GM12872 (cell line): ENCODE data around the gene CACNA2D3.

Experiments
- TF ChIP-seq, protein P1 (sequence below): IDR thresholded peaks from 3 replicates; pipeline ENCODE4 v1.5.1; 2011; ENCODE audit warnings: low read depth, mild to moderate bottlenecking, low read length, moderate library complexity; ENCODE audit not compliant: insufficient read depth

Gene CACNA2D3

DNA sequence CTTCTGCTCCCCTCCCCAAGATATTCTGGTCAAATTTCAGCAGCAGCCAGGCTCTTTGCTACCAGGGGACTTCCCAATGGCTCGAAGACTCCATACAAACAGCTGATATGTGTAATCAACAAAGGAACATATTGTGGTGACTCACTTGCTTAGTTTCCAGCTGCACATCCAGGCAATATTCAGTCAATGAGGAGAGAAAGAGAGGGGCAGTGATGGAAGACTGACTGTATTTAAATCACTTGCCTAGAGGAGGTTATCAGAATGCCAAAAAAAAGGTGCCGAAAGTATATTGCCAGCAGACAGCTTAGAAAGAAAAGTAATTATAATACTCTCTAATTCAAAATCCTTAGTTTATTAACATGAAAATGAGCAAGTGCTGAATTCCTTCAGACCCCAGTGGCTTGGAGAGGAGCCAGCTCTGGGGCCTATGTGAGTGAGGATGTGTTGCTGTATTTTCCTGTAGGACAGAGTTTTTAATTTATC lies 569.0 kb downstream of the CACNA2D3 start:
- TF ChIP-seq, protein P1, sequence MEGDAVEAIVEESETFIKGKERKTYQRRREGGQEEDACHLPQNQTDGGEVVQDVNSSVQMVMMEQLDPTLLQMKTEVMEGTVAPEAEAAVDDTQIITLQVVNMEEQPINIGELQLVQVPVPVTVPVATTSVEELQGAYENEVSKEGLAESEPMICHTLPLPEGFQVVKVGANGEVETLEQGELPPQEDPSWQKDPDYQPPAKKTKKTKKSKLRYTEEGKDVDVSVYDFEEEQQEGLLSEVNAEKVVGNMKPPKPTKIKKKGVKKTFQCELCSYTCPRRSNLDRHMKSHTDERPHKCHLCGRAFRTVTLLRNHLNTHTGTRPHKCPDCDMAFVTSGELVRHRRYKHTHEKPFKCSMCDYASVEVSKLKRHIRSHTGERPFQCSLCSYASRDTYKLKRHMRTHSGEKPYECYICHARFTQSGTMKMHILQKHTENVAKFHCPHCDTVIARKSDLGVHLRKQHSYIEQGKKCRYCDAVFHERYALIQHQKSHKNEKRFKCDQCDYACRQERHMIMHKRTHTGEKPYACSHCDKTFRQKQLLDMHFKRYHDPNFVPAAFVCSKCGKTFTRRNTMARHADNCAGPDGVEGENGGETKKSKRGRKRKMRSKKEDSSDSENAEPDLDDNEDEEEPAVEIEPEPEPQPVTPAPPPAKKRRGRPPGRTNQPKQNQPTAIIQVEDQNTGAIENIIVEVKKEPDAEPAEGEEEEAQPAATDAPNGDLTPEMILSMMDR: no peak

DNA sequence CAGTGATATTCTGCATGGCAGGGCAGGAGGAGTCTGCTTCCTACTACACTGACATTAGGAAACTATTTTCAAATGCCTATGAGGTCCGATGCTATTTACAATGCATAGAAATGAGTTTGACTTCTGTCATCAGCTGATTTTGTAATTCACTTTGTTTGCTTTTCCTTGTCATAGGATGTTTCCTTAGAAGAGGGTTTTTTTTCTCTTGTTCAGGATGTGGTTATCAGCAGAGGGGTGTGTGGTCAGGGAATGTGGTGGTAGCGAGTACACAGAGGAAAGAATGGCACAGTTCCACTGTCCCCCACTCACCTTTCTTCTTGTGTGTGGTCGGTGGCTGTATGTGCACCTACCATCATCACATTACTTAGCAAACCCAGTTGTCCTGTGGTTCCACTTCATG lies 574.0 kb downstream of the CACNA2D3 start:
- TF ChIP-seq, protein P1: no peak

- TF ChIP-seq, protein P1: no peak
Observed at GRCh38 chr3:54698054-54698453, 575.7 kb downstream of the CACNA2D3 start.

GRCh38 chr3:54703923-54704322 lies 581.6 kb downstream of the CACNA2D3 start:
- TF ChIP-seq, protein P1: no peak

DNA sequence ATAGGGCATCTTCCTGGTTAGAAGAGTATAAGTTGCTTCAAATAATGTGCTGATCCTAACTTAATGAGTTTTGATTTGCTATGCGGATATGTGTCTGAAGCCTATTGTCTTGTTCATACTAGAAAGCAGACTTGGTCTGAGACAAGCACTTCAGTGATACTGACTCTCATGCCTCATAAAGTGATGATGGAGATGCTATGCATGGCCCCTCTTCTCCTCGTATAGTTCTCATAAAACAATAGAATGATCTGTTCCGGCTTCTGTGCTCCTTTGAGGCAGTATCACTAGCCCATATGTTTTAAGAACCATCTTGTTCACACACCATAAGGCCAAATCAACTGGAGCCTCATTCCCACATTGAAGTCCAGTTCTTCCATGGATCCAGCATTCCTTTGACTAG lies 583.4 kb downstream of the CACNA2D3 start:
- TF ChIP-seq, protein P1: no peak

DNA sequence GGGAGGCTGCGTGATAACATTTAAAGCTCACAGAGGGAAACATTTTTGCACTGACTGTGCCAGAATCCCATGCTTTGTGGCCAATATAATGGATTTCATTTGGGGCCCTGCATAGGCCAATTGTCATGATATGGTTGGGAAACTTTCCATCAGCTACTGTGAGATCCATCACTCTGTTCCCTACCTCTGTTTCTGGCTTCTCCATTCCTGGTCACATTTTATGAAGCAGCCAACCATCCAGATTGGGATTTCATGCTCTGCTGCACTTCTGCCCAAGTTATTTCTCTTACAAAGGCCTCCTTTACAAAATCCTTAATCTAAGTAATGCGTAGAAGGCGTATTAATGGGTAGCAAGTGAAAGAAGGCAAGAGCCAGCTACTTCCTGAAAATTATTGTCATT lies 584.4 kb downstream of the CACNA2D3 start:
- TF ChIP-seq, protein P1: no peak

DNA sequence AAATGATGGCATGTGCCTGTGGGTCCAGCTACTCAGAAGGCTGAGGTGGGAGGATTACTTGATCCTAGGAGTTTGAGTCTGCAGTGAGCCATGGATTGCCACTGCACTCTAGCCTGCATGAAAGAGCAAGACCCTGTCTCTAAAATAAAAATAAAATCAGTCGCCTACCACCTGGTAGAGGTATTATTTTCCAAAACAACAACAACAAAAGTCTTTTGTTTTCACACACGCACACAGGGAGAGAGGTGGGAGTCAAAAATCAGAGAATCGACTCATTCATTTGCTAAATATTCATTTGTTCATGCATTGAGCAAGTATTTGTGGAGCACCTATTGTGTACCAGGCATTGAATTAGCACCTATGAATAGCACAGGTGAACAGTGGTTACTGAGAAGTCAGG lies 587.4 kb downstream of the CACNA2D3 start:
- TF ChIP-seq, protein P1: no peak
